CD14-positive monocyte (primary cell): Measurements from ENCODE around the gene PSENEN. TPM values are rescaled to one million over a fixed set of nuclear protein-coding genes. Genes with fewer than 3 reads are reported as not detected.
A peak's percentile ranks its signal among the peaks of the same experiment; 100 is the strongest.

Experiments used
- DNase-seq, 3 donors: peaks; one replicate each; pipeline ENCODE4 v3.0.0-alpha.2; 2011 to 2022
- H2AFZ ChIP-seq: 2 replicates; pipeline ENCODE4 v1.6.0; 2012; ENCODE audit warnings: mild to moderate bottlenecking, low read depth, low read length, inconsistent platforms; ENCODE audit not compliant: insufficient read depth, poor library complexity, severe bottlenecking
- H3K27ac ChIP-seq, 2 donors: 1 replicate in 1 of 2; 2 replicates in 1 of 2; pipeline ENCODE4 v1.5.1; 2012 to 2013; ENCODE audit warnings: low read length in 2 of 2, control low read depth in 1 of 2, inconsistent platforms in 1 of 2, low read depth in 1 of 2, mild to moderate bottlenecking in 1 of 2
- H3K27me3 ChIP-seq, 2 donors: one replicate each; pipeline versions ENCODE4 v1.6.0 to v1.6.1; 2011 to 2013; ENCODE audit warnings: low read length in 2 of 2; ENCODE audit not compliant: control insufficient read depth in 2 of 2, insufficient read depth in 2 of 2
- H3K36me3 ChIP-seq, 2 donors: replicated peaks in 1 of 2; 1 replicate in 1 of 2; 2 replicates in 1 of 2; pipeline versions ENCODE4 v1.5.1 to v1.6.1; 2012 to 2013; ENCODE audit warnings: low read length in 2 of 2, control low read depth in 1 of 2, inconsistent platforms in 1 of 2, mild to moderate bottlenecking in 1 of 2; ENCODE audit not compliant: insufficient read depth in 2 of 2, control insufficient read depth in 1 of 2
- H3K4me1 ChIP-seq, 2 donors: 1 replicate in 1 of 2; 2 replicates in 1 of 2; pipeline versions ENCODE4 v1.5.1 to v1.6.1; 2012 to 2013; ENCODE audit warnings: low read length in 2 of 2, control low read depth in 1 of 2, inconsistent platforms in 1 of 2, mild to moderate bottlenecking in 1 of 2, moderate library complexity in 1 of 2; ENCODE audit not compliant: insufficient read depth in 2 of 2, control insufficient read depth in 1 of 2
- H3K4me2 ChIP-seq: replicated peaks from 2 replicates; pipeline ENCODE3; 2012; ENCODE audit warnings: low read length, moderate library complexity, mild to moderate bottlenecking; ENCODE audit not compliant: poor library complexity, severe bottlenecking; ENCODE audit errors: extremely low read depth
- H3K4me3 ChIP-seq, 3 experiments: fragments of 200-600 bp in 1 of 3; sonication (generic) in 1 of 3; replicated peaks in 1 of 3; 1 replicate in 2 of 3; 2 replicates in 1 of 3; pipeline ENCODE4 v1.5.1; 2011 to 2013; ENCODE audit warnings: low read length in 3 of 3, mild to moderate bottlenecking in 3 of 3, control low read depth in 2 of 3, low read depth in 2 of 3, inconsistent platforms in 1 of 3, moderate library complexity in 1 of 3
- H3K79me2 ChIP-seq: 2 replicates; pipeline ENCODE4 v1.6.0; 2012; ENCODE audit warnings: mild to moderate bottlenecking, control low read depth, inconsistent platforms, low read length, moderate library complexity; ENCODE audit not compliant: insufficient read depth
- H3K9ac ChIP-seq: 2 replicates; pipeline ENCODE4 v1.6.0; 2017; ENCODE audit warnings: low read length, mild to moderate bottlenecking; ENCODE audit not compliant: insufficient read depth, poor library complexity, severe bottlenecking
- H3K9me3 ChIP-seq, 2 donors: replicated peaks in 1 of 2; 1 replicate in 1 of 2; 2 replicates in 1 of 2; pipeline versions ENCODE4 v1.5.1 to v1.6.1; 2012 to 2013; ENCODE audit warnings: low read length in 2 of 2, control low read depth in 1 of 2; ENCODE audit not compliant: control insufficient read depth in 1 of 2, insufficient read depth in 1 of 2
- H4K20me1 ChIP-seq: 2 replicates; pipeline ENCODE4 v1.6.0; 2012; ENCODE audit warnings: mild to moderate bottlenecking, low read length, control low read depth, moderate library complexity; ENCODE audit not compliant: insufficient read depth
- H3K27ac Mint-ChIP-seq, 7 donors: one replicate each; pipeline ENCODE4 v1.8.0; 2020; ENCODE audit warnings: mild to moderate bottlenecking in 7 of 7, mixed read lengths in 7 of 7, moderate library complexity in 6 of 7, inconsistent platforms in 2 of 7
- H3K27me3 Mint-ChIP-seq, 3 donors: one replicate each; pipeline ENCODE4 v1.8.0; 2021 to 2022; ENCODE audit warnings: low read depth in 3 of 3, mild to moderate bottlenecking in 3 of 3, mixed read lengths in 3 of 3, moderate library complexity in 3 of 3, inconsistent platforms in 1 of 3
- H3K36me3 Mint-ChIP-seq, 2 donors: one replicate each; pipeline ENCODE4 v1.8.0; 2020; ENCODE audit warnings: mixed read lengths in 2 of 2, inconsistent platforms in 1 of 2, mild to moderate bottlenecking in 1 of 2
- H3K4me1 Mint-ChIP-seq: one replicate; pipeline ENCODE4 v1.8.0; 2020; ENCODE audit warnings: mild to moderate bottlenecking, mixed read lengths
- H3K4me3 Mint-ChIP-seq, 2 donors: one replicate each; pipeline ENCODE4 v1.8.0; 2020; ENCODE audit warnings: mild to moderate bottlenecking in 2 of 2, mixed read lengths in 2 of 2, moderate library complexity in 1 of 2
- H3K9me3 Mint-ChIP-seq, 7 donors: one replicate each; pipeline ENCODE4 v1.8.0; 2020 to 2022; ENCODE audit warnings: mixed read lengths in 7 of 7, mild to moderate bottlenecking in 6 of 7, moderate library complexity in 6 of 7, inconsistent platforms in 2 of 7
- WGBS: methylation state at CpG from one replicate; pipeline ENCODE4 v1.1.5; 2013; ENCODE audit warnings: missing lambda C conversion rate; ENCODE audit not compliant: insufficient coverage; 5-methylcytosine and 5-hydroxymethylcytosine counted together
- intact Hi-C, 2 donors: fragments of 100-400 bp; cut with micrococcal nuclease; formaldehyde crosslinking; loops; one replicate each; pipeline versions ENCODE4 v1.15.0 to v1.15.1; 2023
- polyA plus RNA-seq, 3 donors: library from polyadenylated mRNA; depleted of rRNA in 1 of 3; unstranded in 2 of 3; stranded (reverse) in 1 of 3; fragments of 300-500 nt in 2 of 3; fragments of >200 nt in 1 of 3; fragmentation: Illumina TruSeq in 2 of 3; gene quantifications; 1 replicate in 2 of 3; 2 replicates in 1 of 3; pipeline ENCODE4 v1.2.3, GENCODE V29; 2012 to 2021
- TF ChIP-seq, protein P1 (sequence below): fragments of 200-600 bp; IDR thresholded peaks from one replicate; pipeline ENCODE4 v1.8.0; 2022; ENCODE audit warnings: antibody characterized with exemption, mild to moderate bottlenecking

PSENEN gene
- polyA plus RNA-seq, 3 donors: 29.7 to 149 (median 129) TPM

DNA sequence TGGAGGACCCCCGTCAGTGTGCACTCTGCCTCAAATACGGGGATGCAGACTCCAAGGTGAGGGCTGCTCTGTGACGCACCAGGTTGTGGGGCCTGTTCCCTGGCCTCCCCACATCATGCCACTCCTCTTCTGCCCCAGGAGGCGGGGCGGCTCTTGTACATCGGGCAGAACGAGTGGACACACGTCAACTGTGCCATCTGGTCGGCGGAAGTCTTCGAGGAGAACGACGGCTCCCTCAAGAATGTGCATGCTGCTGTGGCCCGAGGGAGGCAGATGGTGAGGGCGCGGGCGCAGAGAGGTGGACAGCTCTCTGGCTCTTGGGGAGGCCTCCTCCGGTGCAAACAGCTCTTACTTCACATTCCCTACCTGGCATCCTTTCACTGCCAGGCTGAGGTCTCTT is 16.4 kb upstream of the PSENEN start:
- H3K36me3 Mint-ChIP-seq: peaks cover 81 to 97% of the 10 kb centered on the region in 2 donors
- H3K27me3 Mint-ChIP-seq: peaks cover 0 to 3% (median 2%) of the 10 kb centered on the region in 3 donors
- no peak overlapping the region for H3K9ac ChIP-seq
- no peak overlapping the region for H3K27ac Mint-ChIP-seq
- no peaks in the 10 kb centered on the region for H3K4me1 ChIP-seq
- no peaks in the 10 kb centered on the region for H3K9me3 ChIP-seq
- H3K27me3 ChIP-seq: no peaks in the 10 kb centered on the region
- no peaks in the 10 kb centered on the region for H3K4me1 Mint-ChIP-seq
- H2AFZ ChIP-seq: no peak overlapping the region
- intact Hi-C loops: no loop called here
- H3K9me3 Mint-ChIP-seq: no peaks in the 10 kb centered on the region
- H3K4me2 ChIP-seq: no peak overlapping the region
- 98% methylated on average over 15 of the region's 18 CpGs for WGBS
- no peak for DNase-seq
- H3K36me3 ChIP-seq: peaks cover 96 to 100% of the 10 kb centered on the region in 2 donors
- no peak overlapping the region for H3K4me3 Mint-ChIP-seq
- peaks cover 53% of the 10 kb centered on the region for H4K20me1 ChIP-seq
- H3K79me2 ChIP-seq: no peaks in the 10 kb centered on the region
- TF ChIP-seq, protein P1, sequence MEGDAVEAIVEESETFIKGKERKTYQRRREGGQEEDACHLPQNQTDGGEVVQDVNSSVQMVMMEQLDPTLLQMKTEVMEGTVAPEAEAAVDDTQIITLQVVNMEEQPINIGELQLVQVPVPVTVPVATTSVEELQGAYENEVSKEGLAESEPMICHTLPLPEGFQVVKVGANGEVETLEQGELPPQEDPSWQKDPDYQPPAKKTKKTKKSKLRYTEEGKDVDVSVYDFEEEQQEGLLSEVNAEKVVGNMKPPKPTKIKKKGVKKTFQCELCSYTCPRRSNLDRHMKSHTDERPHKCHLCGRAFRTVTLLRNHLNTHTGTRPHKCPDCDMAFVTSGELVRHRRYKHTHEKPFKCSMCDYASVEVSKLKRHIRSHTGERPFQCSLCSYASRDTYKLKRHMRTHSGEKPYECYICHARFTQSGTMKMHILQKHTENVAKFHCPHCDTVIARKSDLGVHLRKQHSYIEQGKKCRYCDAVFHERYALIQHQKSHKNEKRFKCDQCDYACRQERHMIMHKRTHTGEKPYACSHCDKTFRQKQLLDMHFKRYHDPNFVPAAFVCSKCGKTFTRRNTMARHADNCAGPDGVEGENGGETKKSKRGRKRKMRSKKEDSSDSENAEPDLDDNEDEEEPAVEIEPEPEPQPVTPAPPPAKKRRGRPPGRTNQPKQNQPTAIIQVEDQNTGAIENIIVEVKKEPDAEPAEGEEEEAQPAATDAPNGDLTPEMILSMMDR: no peak
- no peak overlapping the region for H3K27ac ChIP-seq
- H3K4me3 ChIP-seq: no peak overlapping the region

DNA sequence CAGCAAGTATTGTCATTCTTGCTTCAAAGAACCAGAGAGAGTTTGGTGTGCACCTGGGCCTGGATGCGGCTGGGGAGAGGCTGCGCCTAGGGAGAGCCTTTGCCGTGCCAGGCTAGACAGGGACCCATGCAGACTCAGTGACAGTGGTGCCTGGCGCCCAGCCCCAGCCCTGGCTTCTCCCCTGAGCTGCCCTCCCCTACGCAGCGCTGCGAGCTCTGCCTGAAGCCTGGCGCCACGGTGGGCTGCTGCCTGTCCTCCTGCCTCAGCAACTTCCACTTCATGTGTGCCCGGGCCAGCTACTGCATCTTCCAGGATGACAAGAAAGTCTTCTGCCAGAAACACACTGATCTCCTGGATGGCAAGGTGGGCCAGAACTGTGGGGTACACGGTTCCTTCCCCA is 15.7 kb upstream of the PSENEN start:
- Mint-ChIP-seq H3K4me1 (no peaks in the 10 kb centered on the region), H3K27me3 (peaks cover 0 to 3% (median 2%) of the 10 kb centered on the region in 3 donors), H3K36me3 (peaks cover 81 to 97% of the 10 kb centered on the region in 2 donors), H3K27ac (peak overlapping the region in 1 of 7 donors; percentile 60), H3K4me3 (no peak overlapping the region), H3K9me3 (no peaks in the 10 kb centered on the region)
- no peak for DNase-seq
- no peaks in the 10 kb centered on the region for H3K27me3 ChIP-seq
- peaks cover 60% of the 10 kb centered on the region for H4K20me1 ChIP-seq
- no peaks in the 10 kb centered on the region for H3K79me2 ChIP-seq
- H3K4me2 ChIP-seq: no peak overlapping the region
- no peaks in the 10 kb centered on the region for H3K9me3 ChIP-seq
- H3K4me3 ChIP-seq: no peak overlapping the region
- WGBS: 88% methylated on average over 11 of the region's 11 CpGs
- no peak overlapping the region for H3K27ac ChIP-seq
- TF ChIP-seq, protein P1: no peak
- peaks cover 96 to 100% of the 10 kb centered on the region in 2 donors for H3K36me3 ChIP-seq
- intact Hi-C loops: no loop called here
- no peak overlapping the region for H3K9ac ChIP-seq
- H3K4me1 ChIP-seq: no peaks in the 10 kb centered on the region
- H2AFZ ChIP-seq: no peak overlapping the region
